Suppressor macrophage treated with lipopolysaccharide for 4 hours (primary cell): ENCODE data around the gene RNF113A.
"Not testable (repeated sequence)": the region's sequence is repeated elsewhere in the genome, so short reads cannot be mapped to it uniquely, and the experiment has no call there.

Experiments used
- DNase-seq: peaks from one replicate; pipeline ENCODE4 v3.0.0-alpha.2; 2020

The RNF113A gene

DNA sequence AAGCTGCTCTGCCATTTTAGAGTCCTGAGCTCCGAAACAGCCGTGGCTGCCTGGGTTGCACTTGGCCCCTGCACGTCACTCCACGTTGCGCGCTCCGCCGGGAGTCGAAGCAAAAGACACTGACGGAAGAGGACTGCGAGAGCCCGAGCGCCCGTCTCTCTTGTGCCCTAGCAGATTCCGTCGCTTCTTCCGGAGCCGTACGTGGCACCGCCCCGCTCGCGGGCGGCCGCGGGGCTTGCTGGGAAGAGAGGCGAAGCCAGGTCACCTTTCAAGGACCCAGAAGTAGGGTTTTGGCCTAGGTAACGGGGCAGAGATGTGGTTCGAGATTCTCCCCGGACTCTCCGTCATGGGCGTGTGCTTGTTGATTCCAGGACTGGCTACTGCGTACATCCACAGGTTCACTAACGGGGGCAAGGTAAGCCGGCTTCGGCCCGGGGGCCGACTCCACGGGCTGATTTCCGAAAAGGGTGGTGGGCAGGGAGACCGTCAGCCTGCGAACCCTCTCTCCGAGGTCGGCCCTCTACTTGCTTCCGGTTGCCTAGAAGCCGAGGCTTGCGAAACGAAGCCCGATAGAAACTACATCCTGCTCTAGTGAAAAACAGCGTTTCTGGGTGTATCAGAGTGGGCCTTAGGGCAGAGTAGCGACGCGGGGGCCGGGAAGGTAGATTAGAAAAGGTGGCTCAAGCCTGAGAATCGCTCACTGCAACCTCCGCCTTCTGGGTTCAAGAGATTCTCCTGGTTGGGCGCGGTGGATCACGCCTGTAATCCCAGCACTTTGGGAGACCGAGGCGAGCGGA lies at the start of gene RNF113A, which contains the start of gene NDUFA1:
TSS of gene RNF113A (minus strand) at position 135 of the 797 bp plus-strand sequence. CDS start at position 15, 120 bp downstream.
TSS of gene NDUFA1 (plus strand) at position 234 of the 797 bp plus-strand sequence. CDS start at position 314, 80 bp downstream.
- peak; percentile 90 for DNase-seq

DNA sequence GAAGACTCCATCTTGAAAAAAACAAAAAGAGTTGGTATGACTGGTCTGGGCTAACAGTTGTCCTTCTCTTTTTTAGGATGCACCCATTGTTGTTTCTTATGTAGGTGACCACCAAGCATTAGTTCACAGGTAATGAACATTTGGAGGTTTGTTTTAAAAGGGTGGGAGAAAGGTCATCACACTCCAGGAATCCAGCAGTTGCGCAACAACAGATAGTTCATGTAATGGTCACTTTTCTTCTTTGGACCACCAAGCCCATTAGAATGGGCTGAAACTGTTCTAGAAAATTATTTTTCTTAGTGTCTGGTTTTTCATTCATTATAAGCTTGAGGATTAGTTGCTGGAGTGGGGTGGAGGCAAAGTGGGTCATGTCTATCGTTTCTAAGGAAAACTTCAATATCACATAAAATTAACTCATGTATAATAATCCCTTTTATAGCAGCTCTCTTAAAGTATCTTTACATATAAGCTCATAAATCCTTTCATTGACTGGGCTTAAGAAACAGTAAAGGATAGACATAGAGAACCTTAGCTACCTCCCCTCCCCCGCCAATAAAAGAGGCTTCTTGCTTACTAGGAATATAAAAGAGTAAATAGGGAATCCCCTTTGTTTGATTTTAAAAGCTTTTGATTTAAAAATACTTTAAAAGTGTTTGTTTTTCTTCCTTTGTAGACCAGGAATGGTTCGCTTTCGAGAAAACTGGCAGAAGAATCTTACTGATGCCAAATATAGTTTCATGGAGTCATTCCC lies 48.5 kb upstream of the RNF113A start:
- DNase-seq: no peak

DNA sequence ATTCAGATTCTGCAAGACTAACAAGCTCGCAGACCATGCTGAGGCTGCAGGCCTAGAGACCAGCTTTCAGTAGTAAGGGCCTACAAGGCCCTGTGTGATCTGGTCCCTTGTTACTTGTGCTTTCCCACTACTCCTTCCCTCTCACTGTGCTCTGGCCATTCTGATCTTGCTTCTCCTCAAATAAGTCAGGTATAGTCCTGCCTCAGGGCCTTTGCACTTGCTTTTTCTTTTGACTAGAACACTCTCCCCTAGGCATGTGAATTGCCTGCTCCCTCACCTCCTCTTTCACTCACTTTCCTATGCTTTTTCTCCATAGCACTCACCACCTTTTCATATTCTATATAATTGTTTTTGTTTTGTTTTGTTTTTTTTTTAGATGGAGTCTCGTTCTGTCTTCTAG lies 46.3 kb upstream of the RNF113A start:
- DNase-seq: no peak

DNA sequence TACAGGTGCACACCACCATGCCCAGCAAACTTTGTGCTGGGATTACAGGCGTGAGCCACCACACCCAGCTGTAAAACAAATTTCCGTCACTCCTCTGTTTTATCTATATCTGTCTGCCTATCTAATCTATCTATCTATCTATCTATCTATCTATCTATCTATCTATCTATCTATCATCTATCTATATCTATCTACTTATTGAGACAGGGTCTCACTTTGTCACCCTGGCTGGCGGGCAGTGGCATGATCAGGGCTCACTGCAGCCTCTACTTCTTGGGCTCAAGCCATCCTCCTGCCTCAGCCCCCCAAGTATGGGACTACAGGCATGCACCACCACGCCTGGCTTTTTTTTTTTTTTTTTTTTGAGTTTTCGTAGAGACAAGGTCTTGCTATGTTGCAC lies 44.8 kb upstream of the RNF113A start:
- no peak for DNase-seq

DNA sequence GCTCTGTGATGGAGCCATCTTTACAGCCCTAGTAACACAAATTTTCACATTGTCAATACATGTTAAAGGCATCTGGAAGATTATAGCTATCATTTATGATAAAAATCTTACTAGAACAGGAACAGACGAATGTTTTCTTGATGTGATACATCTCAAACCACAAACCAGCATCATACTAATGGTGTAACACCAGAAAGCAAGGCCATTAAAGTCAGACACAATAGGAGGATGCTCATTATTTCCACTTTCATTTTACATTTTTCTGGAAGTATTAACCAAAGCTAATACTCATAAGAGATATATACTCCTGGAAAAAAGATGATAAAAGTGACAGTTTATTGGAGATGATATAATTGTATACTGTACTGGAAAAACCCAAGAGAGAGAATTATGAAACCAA lies 29.4 kb upstream of the RNF113A start:
- peak; percentile 46 for DNase-seq

DNA sequence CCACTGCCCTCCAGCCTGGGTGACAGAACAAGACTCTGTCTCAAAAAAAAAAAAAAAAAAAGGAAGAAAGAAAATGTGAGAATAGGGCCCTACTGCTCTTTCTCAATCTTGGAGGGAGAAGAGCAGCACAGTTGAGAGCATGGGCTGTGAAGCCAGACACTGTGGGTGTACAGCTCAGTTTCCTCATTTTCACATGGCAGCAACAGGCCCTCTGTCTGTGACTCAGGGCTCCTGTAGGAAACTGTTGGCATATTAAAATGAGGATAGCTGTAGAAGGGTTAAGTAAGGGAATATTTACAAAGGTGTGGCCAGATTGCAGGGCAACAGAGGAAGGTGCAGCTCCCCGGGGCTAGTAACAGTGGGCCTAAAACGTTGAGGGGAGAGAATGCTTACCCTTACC lies 27.6 kb upstream of the RNF113A start:
- peak; percentile 82 for DNase-seq

DNA sequence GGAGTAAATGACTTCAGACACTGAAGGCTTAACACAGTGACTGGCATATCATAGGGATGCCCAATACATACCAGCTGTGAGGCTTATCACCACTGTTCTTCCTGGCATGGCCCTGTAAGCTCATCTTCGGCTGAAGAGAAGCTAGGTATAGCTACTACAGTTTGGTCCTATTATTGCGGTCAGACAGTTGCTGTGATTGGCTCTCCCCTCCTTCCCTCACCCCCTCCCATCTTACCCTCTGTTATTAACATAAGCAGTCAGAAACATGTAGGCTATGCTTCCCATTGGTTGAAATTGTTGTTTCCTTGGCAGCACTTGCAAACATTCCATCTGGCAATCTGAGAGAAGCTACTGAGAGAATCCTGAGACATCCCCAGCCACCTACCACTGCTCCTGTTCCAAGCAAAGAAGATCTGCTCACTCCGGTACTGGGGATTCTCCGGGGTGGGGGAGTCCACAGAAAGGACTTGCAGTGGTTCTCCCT lies 24.4 kb upstream of the RNF113A start, which contains the start of gene AKAP14:
TSS of gene AKAP14 (plus strand) at position 51 of the 484 bp plus-strand sequence. CDS start 7,331 bp downstream, outside the sequence.
- no peak for DNase-seq

DNA sequence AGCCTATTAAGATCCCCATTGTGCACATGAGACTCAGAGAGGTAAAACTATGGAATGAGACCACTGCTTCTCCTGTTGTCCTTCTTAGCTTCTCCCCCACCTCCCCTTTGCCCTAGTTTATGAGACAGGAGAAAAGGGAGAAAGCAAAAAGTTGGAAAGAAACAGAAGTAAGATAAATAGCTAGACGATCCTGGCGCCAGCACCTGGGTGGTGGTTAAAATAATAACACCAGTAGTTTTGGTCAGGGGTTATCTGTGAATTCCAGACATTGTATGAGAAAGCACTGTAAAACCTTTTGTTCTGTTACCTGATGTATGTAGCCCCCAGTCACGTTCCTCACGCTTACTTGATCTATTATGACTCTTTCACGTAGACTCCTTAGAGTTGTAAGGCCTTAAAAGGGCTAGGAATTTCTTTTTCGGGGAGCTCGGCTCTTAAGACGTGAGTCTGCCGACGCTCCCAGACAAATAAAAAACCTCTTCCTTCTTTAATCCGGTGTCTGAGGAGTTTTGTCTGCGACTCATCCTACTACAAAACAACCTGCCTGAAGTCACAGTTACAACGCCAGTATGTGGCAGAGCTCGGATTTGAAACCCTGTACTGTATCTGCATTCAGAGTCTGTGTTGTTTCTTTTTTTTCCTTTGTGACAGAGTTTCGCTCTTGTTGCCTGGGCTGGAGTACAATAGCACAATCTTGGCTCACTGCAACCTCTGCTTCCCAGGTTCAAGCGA lies 20.6 kb upstream of the RNF113A start:
- not testable (repeated sequence) for DNase-seq

DNA sequence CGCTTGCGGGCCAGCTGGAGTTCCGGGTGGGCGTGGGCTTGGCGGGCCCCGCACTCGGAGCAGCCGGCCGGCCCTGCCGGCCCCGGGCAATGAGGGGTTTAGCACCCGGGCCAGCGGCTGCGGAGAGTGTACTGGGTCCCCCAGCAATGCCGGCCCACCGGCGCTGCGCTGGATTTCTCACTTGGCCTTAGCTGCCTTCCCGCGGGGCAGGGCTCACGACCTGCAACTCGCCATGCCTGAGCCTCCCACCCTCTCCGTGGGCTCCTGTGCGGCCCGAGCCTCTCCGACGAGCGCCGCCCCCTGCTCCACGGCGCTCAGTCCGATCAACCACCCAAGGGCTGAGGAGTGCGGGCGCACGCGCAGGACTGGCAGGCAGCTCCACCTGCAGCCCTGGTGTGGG lies 19.1 kb upstream of the RNF113A start:
- not testable (repeated sequence) for DNase-seq

DNA sequence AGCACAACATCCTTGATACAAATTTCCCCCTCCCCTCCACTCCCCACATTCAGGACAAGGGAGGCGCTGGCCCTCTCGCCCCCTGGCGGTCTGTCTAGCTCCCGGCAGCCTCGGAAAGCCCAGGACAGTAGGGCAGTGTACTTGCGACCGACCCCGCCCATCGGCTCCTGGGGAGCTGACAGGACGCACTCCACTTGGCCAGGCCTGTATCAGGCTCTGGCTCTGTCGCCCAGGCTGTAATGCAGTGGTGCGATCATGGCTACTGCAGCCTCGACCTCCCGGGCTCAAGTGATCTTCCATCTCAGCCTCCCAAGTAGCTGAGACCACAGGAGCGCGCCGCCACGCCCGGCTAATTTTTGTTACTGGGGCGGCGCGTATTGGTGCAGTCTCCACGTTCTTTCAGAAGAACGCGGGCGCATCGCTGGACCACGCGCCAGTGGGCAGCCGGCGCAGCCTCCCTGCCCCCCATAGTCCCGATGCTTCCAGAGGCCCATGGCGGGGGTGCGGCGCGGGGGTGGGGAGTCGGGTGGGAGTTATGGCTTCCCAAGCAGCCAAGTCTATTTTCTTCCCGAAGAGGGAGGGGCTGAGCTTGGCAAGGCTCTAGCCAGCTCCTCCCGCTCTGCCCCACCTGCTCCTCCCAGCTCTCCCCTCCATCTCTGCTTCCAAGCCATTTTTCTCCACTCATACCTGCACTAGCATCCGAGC lies 16.3 kb upstream of the RNF113A start:
- DNase-seq: peak; percentile 69

DNA sequence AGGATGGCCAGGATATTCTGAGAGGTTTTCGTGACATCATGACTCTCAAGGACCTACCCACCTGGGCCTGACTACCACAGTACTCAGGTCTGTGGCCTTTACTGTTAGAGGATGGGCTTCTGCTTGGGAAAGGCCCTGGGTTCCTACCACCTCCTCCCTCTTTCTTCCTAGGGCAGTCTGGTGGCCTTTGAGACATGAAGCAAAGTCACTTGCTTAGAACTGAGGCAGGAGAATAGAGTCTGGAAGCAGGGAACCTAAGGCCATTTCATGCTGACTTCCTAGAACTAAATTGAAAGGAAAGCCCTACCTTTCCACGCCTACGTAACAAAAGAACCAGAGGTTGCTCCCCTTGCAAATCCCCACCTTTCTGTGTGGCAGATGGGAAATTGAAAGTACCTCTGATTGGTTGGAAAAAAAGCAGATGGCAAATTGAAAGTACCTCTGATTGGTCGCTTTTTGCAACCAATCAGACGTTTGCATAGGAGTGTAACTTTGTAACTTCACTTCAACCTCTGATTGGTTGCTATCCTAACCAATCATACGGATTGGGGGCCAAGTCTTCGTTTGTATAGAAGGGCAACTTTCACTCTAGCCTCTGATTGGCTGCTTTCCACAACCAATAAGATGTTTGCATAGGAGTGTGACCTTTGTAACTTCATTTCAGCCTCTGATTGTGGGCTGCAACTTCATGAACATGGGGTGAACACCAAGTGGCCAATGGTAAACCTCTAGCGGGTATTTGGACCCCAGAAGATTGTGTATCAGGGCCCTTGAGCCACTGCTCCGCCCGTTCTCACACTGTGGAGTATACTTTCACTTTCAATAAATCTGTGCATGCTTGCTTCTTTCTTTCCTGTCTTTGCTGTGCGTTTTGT lies 14.3 kb upstream of the RNF113A start:
- peak; percentile 14 for DNase-seq

DNA sequence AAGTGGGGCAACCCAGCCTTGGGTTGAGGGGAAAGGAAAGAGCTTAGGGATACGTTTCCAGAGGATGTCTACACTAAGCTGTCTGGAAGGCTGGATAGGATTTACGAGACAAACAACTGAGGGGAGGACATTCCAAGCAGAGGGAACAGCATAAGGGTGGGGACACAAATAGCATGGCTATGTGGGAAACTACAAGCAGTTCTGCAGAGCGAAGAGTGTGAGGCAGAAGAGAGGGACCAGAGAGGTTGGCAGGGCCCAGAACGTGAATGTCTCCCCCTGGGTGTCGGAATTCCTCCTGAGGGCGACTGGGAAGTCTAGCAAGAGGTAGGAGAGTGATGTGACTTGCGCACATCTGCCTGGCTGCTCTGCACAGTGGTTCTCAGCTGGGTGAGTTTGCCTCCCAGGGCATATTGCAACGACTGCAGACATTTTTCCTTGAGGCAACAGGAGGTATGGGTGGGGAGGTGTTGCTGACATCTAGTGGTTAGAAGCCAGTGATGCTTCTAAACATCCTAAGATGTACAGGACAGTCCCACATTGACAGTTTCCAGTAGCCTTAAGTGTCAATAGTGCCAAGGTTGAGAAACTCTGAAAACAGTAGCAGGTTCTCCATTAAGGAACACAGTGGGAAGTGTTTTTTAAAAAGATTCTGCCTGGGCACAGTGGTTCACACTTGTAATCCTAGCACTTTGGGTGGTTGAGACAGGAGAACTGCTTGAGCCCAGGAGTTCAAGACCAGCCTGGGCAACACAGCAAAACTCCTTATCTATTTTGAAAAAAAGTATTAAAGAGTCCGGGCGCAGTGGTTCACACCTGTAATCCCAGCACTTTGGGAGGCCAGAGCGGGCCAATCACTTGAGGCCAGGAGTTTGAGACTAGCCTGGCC lies 9.3 kb upstream of the RNF113A start:
- peak; percentile 47 for DNase-seq

DNA sequence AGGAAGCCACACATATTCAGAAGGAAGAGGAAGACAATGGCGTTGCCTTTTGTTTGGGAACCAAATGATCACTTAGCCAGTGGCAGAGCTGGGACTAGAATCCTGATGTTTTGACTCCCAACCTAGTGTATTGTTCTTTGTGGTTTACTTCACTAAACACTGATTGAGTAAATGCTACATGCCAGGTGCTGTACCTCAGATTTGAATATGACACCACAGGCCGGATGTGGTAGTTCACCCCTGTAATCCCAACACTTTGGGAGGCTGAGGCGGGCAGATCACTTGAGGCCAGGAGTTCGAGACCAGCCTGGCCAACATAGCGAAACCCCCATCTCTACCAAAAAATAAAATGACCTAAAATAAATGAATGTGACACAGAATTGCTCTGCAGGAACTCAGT lies 8.5 kb upstream of the RNF113A start:
- DNase-seq: no peak

DNA sequence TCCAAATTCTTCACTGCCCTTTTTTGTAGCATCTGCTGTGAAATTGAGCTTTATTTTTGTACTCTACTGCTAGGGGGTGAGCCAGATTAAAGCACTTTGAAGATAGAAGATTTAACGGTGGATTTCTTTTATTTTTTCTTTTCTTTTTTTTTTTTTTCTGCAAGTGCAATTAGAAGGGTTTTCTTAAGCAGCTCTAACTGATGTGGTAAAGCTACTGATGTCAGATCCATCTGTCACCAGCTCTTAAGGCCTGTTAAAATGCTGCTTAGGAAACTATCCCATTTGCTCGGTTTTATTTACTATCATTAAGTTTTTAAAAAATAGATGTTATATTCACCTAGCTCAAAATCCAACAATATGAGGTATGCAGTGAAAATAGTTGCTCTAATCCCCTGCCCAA lies 7.2 kb upstream of the RNF113A start:
- DNase-seq: no peak

DNA sequence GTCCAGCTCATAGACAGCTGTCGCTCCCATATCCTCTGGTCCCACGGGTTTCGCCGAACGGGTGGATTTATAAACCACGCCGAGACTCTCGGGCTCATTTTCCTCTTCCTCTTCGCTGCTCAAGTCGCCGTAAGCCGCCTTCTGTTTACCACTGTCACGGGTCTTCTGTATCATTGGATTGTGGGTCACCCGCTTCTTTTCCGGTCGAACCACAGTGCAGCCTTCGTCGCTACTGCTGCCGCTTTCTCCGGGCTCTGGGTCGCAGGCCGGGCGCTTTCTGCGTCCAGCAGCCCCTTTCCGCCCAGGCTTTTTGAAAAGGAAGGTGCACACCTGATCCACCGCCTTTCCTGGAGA lies 311 bp downstream of the RNF113A start:
- DNase-seq: peak; percentile 44

DNA sequence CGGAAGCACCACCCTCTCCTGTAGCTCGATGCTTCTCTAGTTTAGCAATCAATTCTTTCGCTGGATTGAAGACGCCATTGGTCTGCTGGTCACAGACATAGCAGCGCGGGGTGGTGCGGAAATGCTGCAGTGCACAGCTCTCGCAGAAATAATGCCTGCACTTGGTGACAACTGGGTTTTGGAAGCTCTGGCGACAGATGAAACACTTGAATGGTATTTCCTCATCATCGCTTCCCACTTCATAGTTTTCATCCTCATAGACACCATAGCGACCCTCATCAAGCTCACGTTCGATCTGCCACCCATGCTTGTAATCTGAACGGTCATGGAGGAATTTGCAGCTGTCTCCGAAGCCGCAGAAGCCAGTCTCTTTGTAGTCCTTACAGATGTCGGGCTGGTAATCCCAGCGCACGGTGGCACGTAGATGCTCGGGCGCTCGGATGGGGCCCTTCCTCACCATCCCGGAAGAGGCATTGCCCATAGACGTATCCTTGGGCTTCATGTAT lies 854 bp downstream of the RNF113A start:
- DNase-seq: peak; percentile 48

DNA sequence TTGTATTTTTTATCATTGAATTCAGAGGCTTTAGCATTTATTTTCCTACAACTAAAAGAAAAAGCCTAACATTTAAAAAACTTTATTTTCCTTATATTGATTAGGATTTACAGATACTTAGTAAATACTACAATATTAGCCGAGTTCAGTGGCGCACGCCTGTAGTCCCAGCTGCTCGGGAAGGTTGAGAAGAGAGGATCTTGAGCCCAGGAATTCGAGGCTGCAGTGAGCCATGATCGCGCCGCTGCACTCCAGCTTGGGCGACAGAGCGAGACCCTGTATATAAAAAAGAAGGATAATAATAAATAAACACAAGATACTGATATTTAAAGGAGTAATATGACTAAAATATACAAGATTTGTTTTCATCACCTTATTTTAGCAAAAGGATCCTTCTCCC lies 18.1 kb downstream of the RNF113A start:
- DNase-seq: no peak

DNA sequence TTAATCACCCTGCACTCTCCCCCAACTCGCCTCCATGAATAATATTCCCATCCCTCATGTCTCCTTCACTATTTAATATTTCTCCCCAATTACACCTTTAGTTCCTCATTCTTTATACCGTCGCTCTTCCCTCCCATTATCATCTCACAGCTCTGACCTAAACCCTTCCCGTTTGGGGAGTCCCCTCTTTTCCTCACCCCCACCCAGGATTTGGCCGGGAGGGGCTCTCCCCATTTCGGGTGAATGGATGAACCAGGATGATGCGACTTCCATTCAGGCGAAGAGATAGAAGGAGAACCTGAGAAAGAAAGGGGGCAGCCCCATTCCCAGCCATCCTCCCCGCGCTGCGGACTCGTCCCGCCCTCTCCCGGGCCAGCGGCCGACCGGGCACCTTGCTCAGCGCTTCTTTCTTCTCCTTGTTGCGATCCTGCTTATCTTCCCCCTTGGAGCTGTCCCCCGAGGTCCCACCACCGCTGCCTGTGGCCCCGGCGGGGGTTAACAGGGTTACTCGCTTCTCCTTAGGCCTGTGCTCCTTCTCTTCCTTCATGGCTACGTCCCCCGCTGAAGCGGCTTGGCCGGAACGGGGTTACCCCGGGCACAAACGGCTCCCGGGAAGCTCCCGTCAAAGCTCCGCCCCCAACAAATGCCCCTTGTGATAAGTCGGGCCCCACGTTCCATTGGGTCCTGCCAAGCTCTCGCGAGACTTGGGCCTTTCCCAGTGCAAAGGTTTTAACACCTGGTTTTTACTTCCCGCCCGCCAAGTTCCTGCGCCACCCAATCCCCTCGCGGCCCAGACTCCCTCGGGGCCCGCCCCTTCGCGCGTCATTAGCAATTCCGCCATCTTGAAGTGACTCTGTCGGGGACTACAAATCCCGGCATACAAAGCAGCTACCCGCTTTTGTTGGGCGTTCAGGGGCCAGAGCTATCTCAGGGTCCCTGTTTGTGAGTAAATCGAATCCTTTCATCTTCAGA lies 18.9 kb downstream of the RNF113A start, which contains the start of gene UPF3B:
TSS of gene UPF3B (minus strand) at position 582 of the 972 bp plus-strand sequence. CDS start at position 547, 35 bp downstream.
- peak; percentile 97 for DNase-seq

DNA sequence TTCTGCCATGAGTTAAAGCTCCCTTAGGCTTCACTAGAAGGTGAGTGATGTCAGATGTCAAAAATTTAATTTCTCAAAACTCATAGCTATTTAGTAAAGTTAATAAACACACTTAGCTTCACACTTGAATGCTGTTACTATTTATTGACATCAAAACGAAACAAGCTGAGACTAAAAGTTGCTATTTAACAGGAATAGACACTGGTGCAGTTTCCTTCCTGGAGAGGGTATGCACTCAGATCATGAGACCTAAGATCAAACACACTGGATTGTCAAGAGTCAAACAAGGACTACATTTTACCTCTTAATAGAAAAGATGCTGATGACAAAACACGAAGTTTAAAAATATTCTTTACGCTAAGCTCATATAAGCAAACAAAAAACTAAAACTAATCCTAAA lies 37.6 kb downstream of the RNF113A start:
- no peak for DNase-seq
